Upper lobe of right lung (tissue), 1 donor: ENCODE measurements around the gene DAND5. TPM values are rescaled to one million over a fixed set of nuclear protein-coding genes. Genes with fewer than 3 reads are reported as not detected.
A peak's percentile ranks its signal among the peaks of the same experiment; 100 is the strongest.

ENCODE experiments used
- ATAC-seq: fragments of 200-7000 bp; cut with Tn5 transposase; one replicate; pipeline ENCODE4 v1.9.1; 2020; ENCODE audit warnings: mild to moderate bottlenecking, moderate library complexity
- DNase-seq: peaks from one replicate; pipeline ENCODE4 v3.0.0-alpha.2; 2020
- H3K27ac ChIP-seq: fragments of 200-600 bp; one replicate; pipeline ENCODE4 v1.8.0; 2022
- H3K27me3 ChIP-seq: fragments of 200-600 bp; one replicate; pipeline ENCODE4 v1.8.0; 2022; ENCODE audit warnings: mild to moderate bottlenecking
- H3K36me3 ChIP-seq: fragments of 200-600 bp; one replicate; pipeline ENCODE4 v1.8.0; 2022
- H3K4me1 ChIP-seq: fragments of 200-600 bp; one replicate; pipeline ENCODE4 v1.8.0; 2022
- H3K4me3 ChIP-seq: fragments of 200-600 bp; one replicate; pipeline ENCODE4 v1.8.0; 2022; ENCODE audit warnings: mild to moderate bottlenecking
- H3K9me3 ChIP-seq: fragments of 200-600 bp; one replicate; pipeline ENCODE4 v1.8.0; 2022
- intact Hi-C: fragments of 100-400 bp; cut with DNase I; formaldehyde crosslinking; loops from one replicate; pipeline ENCODE4 v1.11.0; 2022
- long read RNA-seq: library from polyadenylated mRNA; unstranded; transcript quantifications from one replicate; pipeline ENCODE4 v2.0.0, GENCODE V29; 2021
- total RNA-seq: library from RNA; stranded (reverse); fragmentation: NEBNext Ultra II Directional; extraction: Animal tissue kit (Norgen Biotek cat#: 25700); gene quantifications from one replicate; pipeline ENCODE4 v1.2.1, GENCODE V29; 2021
- TF ChIP-seq, protein P1 (sequence below): fragments of 200-600 bp; IDR thresholded peaks from one replicate; pipeline ENCODE4 v1.8.0; 2022; ENCODE audit warnings: antibody characterized with exemption
- donor health status: DM: no; HTN: yes; CAD: no; lungs with severe emphysema.

Gene DAND5, protein sequence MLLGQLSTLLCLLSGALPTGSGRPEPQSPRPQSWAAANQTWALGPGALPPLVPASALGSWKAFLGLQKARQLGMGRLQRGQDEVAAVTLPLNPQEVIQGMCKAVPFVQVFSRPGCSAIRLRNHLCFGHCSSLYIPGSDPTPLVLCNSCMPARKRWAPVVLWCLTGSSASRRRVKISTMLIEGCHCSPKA
- not detected for total RNA-seq
- long read RNA-seq, result 0 reads

DNA sequence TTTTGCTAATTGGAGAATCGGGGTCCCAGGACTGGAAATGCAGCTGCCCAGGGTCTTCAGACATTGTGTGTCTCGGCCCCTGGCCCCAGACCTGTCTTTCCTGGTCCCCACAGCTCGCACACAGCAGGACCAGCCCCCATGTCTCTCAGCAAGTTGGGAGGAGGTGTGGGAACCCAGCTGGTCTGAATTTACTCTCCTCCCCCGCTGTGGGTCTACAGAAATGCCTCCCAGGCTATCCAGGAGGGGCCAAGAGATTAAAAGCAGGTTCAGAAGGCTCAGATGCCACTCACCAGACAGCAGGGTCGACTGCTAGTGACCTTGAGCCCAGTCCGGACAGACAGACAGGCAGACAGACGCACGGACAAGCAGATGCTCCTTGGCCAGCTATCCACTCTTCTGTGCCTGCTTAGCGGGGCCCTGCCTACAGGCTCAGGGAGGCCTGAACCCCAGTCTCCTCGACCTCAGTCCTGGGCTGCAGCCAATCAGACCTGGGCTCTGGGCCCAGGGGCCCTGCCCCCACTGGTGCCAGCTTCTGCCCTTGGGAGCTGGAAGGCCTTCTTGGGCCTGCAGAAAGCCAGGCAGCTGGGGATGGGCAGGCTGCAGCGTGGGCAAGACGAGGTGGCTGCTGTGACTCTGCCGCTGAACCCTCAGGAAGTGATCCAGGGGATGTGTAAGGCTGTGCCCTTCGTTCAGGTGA is at the start of gene DAND5:
Gene DAND5, plus strand, starts transcription at position 285 of the 697 bp plus-strand sequence. Its CDS starts 85 bp downstream, at position 370.
- no peak within 1 kb of the TSS for H3K4me3 ChIP-seq
- TF ChIP-seq, protein P1, sequence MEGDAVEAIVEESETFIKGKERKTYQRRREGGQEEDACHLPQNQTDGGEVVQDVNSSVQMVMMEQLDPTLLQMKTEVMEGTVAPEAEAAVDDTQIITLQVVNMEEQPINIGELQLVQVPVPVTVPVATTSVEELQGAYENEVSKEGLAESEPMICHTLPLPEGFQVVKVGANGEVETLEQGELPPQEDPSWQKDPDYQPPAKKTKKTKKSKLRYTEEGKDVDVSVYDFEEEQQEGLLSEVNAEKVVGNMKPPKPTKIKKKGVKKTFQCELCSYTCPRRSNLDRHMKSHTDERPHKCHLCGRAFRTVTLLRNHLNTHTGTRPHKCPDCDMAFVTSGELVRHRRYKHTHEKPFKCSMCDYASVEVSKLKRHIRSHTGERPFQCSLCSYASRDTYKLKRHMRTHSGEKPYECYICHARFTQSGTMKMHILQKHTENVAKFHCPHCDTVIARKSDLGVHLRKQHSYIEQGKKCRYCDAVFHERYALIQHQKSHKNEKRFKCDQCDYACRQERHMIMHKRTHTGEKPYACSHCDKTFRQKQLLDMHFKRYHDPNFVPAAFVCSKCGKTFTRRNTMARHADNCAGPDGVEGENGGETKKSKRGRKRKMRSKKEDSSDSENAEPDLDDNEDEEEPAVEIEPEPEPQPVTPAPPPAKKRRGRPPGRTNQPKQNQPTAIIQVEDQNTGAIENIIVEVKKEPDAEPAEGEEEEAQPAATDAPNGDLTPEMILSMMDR, result no peak
- no peaks in the 10 kb centered on the region for H3K9me3 ChIP-seq
- ATAC-seq, result no peak
- no peaks in the 10 kb centered on the region for H3K4me1 ChIP-seq
- no peaks in the 10 kb centered on the region for H3K36me3 ChIP-seq
- no peaks in the 10 kb centered on the region for H3K27me3 ChIP-seq
- no peak within 1 kb of the TSS for H3K27ac ChIP-seq
- no peak for DNase-seq
- intact Hi-C loops, result no loop called here

DNA sequence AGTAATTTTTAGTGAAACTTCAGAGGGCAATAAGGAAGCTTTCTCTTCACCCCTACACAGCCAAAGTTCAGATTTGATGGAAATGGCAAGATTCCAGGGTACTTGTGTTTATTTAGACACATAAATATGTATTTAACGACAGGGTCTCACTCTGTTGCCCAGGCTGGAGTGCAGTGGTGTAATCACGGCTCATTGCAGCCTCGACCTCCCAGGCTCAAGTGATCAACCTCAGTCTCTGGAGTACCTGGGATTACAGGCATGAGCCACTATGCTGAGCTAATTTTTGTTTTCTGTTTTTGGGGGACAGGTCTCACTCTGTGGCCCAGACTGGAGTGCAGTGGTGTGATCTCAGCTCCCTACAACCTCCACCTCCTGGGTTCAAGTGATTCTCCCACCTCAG is 48.3 kb upstream of the DAND5 start:
- H3K36me3 ChIP-seq, result peaks cover 40% of the 10 kb centered on the region
- H3K27me3 ChIP-seq, result no peaks in the 10 kb centered on the region
- ATAC-seq (no peak), DNase-seq (no peak)
- no peak overlapping the region for H3K4me3 ChIP-seq
- peaks cover 5% of the 10 kb centered on the region for H3K4me1 ChIP-seq
- no peaks in the 10 kb centered on the region for H3K9me3 ChIP-seq
- H3K27ac ChIP-seq, result no peak overlapping the region
- TF ChIP-seq, protein P1, result no peak
- intact Hi-C loops, result no loop called here

DNA sequence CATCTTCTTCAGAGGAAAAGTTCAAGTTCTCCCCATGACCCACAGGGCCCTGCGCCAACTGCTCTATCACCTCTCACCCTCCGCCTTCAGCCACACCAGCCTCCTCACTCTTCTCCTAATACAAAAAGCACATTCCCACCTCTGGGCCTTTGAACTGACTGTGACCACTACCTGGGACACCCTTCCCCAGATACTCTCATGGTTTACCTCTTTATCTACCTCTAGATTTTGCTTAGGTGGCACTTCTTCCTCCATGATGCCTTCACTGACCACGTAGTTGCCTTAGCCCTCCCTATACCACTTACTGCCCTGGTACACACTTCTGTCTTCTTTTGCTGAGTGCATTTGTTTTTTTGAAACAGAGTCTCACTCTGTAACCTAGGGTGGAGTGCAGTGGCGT is 46.4 kb upstream of the DAND5 start:
- ATAC-seq (no peak), DNase-seq (no peak)
- Histone ChIP-seq H3K4me3 (no peak overlapping the region), H3K36me3 (peaks cover 57% of the 10 kb centered on the region), H3K9me3 (no peaks in the 10 kb centered on the region), H3K27ac (no peak overlapping the region), H3K4me1 (peaks cover 5% of the 10 kb centered on the region), H3K27me3 (no peaks in the 10 kb centered on the region)
- TF ChIP-seq, protein P1, result no peak
- intact Hi-C loops, result no loop called here

DNA sequence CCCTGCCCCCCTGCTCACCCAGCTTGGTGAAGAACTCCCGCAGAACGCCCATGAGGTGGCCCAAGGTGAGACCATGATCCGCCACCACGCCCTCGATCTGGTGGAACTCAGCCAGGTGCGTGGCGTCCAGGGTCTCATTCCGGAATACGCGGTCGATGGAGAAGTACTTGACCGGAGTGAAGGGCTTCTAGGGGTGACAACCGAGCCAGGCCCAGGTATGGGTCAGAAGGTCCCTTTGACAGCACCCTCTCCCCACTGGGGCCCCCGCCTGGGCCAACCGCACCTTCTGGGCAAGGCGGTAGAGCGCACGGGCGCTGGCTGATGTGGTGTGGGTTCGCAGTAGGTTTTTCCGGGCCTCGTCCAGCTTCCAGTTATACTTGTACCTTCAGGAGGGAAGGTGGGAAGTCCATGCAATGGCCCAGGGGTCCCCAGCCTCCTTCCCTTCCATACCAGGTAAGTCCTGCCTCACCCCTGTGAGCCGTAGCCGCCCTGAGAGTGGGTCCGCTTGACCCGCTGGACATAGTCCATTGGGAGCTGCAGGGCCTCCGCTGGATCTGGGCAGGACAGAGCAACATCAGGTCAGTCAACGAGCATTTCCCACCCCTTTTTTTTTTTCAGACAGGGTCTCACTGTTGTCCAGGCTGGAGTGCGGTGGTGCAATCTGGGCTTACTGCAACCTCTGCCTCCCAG is 44.6 kb upstream of the DAND5 start:
- intact Hi-C loops, result no loop called here
- Histone ChIP-seq H3K9me3 (no peaks in the 10 kb centered on the region), H3K27ac (no peak overlapping the region), H3K27me3 (no peaks in the 10 kb centered on the region), H3K36me3 (peaks cover 75% of the 10 kb centered on the region), H3K4me1 (no peaks in the 10 kb centered on the region), H3K4me3 (no peak overlapping the region)
- TF ChIP-seq, protein P1, result no peak
- DNase-seq (no peak), ATAC-seq (peak; percentile 13)

DNA sequence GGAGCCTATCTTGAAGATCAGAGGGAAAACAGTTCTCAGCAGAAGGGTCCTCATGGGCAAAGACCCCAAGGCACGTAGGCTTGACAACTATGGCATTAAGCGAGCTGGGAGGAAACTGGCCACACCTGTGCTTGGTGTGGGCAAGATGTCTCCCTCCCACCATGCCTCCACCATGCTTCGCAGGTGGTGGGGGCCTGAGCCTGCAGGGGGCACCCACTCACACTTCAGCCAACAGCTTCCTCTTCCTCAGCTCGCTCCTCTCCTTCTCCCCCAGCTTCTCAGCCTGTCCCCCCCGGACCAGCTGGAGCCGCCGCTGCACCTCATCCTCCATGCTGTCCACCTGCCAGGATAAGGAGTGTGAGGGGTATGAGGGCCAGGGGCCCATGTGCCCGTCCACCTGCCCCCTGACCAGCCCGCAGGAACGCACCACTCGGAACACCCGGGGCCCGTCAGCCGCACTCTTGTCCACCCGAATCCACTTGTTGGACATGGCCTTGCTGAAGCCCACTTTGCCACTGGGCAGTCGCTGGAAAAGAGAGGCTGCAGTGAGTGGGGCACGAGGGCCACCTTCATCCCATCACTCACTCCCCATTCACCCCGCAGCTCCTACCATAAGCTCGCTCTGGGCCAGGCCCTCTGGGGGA is 39.3 kb upstream of the DAND5 start:
- Histone ChIP-seq H3K27me3 (no peaks in the 10 kb centered on the region), H3K4me3 (no peak overlapping the region), H3K4me1 (peaks cover 14% of the 10 kb centered on the region), H3K36me3 (peaks cover 54% of the 10 kb centered on the region), H3K9me3 (no peaks in the 10 kb centered on the region), H3K27ac (no peak overlapping the region)
- ATAC-seq, result no peak
- DNase-seq, result no peak
- TF ChIP-seq, protein P1, result no peak
- intact Hi-C loops, result no loop called here
